Hepatocyte (in vitro differentiated cells): ENCODE data around the gene C2CD4C.

Experiments used
- CTCF ChIP-seq: fragments of 200-600 bp; sonication (generic); IDR thresholded peaks from 2 replicates; pipeline ENCODE4 v1.5.1; 2016; ENCODE audit warnings: antibody characterized with exemption, mild to moderate bottlenecking; ENCODE audit not compliant: poor library complexity
- EZH2 ChIP-seq: fragments of 200-600 bp; sonication (generic); IDR thresholded peaks from 2 replicates; pipeline ENCODE4 v1.6.1; 2016; ENCODE audit warnings: antibody characterized with exemption, mild to moderate bottlenecking, borderline replicate concordance
- EZH2phosphoT487 ChIP-seq: fragments of 200-600 bp; sonication (generic); IDR thresholded peaks from one replicate; pipeline ENCODE4 v1.6.1; 2018; ENCODE audit warnings: antibody characterized with exemption, mild to moderate bottlenecking, low read depth, moderate library complexity; ENCODE audit not compliant: unreplicated experiment, severe bottlenecking

GRCh38 chr19:362683-363082 is 46.3 kb downstream of the C2CD4C start:
- TF ChIP-seq CTCF (no peak), EZH2phosphoT487 (no peak), EZH2 (no peak)
